Fibroblast of lung (primary cell): ENCODE measurements around the gene CORO1C. TPM values are rescaled to one million over a fixed set of nuclear protein-coding genes. Genes with fewer than 3 reads are reported as not detected.
A peak's percentile ranks its signal among the peaks of the same experiment; 100 is the strongest.

Experiments
- DNase-seq, 2 donors: peaks; one replicate each; pipeline versions ENCODE4 v3.0.0 to v3.0.0-alpha.2; 2010; ENCODE audit warnings: low read depth in 2 of 2
- H2AFZ ChIP-seq: 2 replicates; pipeline ENCODE4 v1.5.1; 2012; ENCODE audit warnings: low read length, control low read depth, inconsistent platforms
- H3K27ac ChIP-seq: 2 replicates; pipeline ENCODE4 v1.5.1; 2011; ENCODE audit warnings: low read length, control low read depth; ENCODE audit not compliant: insufficient read depth
- H3K27me3 ChIP-seq: 2 replicates; pipeline ENCODE4 v1.5.1; 2011; ENCODE audit warnings: mild to moderate bottlenecking, low read length; ENCODE audit not compliant: control insufficient read depth, insufficient read depth
- H3K36me3 ChIP-seq: 2 replicates; pipeline ENCODE4 v1.5.1; 2011; ENCODE audit warnings: low read length; ENCODE audit not compliant: control insufficient read depth, insufficient read depth
- H3K4me1 ChIP-seq: 2 replicates; pipeline ENCODE4 v1.5.1; 2011; ENCODE audit warnings: low read length; ENCODE audit not compliant: control insufficient read depth, insufficient read depth; ENCODE audit errors: extremely low read depth
- H3K4me2 ChIP-seq: 2 replicates; pipeline ENCODE4 v1.5.1; 2011; ENCODE audit warnings: low read length, control low read depth; ENCODE audit not compliant: insufficient read depth; ENCODE audit errors: extremely low read depth
- H3K4me3 ChIP-seq, 4 experiments: fragments of 200-600 bp in 1 of 4; sonication (generic) in 1 of 4; replicated peaks in 1 of 4; 2 replicates each; pipeline ENCODE4 v1.5.1; 2011 to 2016; ENCODE audit warnings: low read length in 4 of 4, low read depth in 3 of 4, mild to moderate bottlenecking in 3 of 4, control low read depth in 2 of 4, inconsistent platforms in 1 of 4, mixed read lengths in 1 of 4; ENCODE audit not compliant: insufficient read depth in 1 of 4; ENCODE audit errors: control extremely low read depth in 1 of 4
- H3K79me2 ChIP-seq: 2 replicates; pipeline ENCODE4 v1.5.1; 2012; ENCODE audit warnings: mild to moderate bottlenecking, low read length, inconsistent platforms; ENCODE audit not compliant: control insufficient read depth, insufficient read depth
- H3K9ac ChIP-seq: 2 replicates; pipeline ENCODE4 v1.5.1; 2011; ENCODE audit warnings: mild to moderate bottlenecking, low read length, control low read depth; ENCODE audit not compliant: insufficient read depth
- H3K9me3 ChIP-seq: 2 replicates; pipeline ENCODE4 v1.5.1; 2012; ENCODE audit warnings: low read depth, low read length; ENCODE audit not compliant: control insufficient read depth, insufficient read depth
- H4K20me1 ChIP-seq: 2 replicates; pipeline ENCODE4 v1.5.1; 2011; ENCODE audit warnings: low read length; ENCODE audit not compliant: control insufficient read depth, insufficient read depth; ENCODE audit errors: extremely low read depth
- CTCF ChIP-seq, 2 donors: IDR thresholded peaks in 1 of 2; conservative IDR thresholded peaks in 1 of 2; 1 replicate in 1 of 2; 2 replicates in 1 of 2; pipeline ENCODE4 v1.5.1; 2011 to 2012; ENCODE audit warnings: low read length in 2 of 2, control low read depth in 1 of 2, inconsistent platforms in 1 of 2, low read depth in 1 of 2, mild to moderate bottlenecking in 1 of 2
- EZH2 ChIP-seq: IDR thresholded peaks from 2 replicates; pipeline ENCODE4 v1.5.1; 2012; ENCODE audit warnings: low read length, control low read depth, mild to moderate bottlenecking; ENCODE audit errors: missing control alignments
- polyA plus RNA-seq, 2 donors: library from polyadenylated mRNA; depleted of rRNA in 1 of 2; stranded (reverse) in 1 of 2; unstranded in 1 of 2; fragments of >200 nt; gene quantifications; 2 replicates each; pipeline ENCODE4 v1.2.1, GENCODE V29; 2011 to 2012; ENCODE audit warnings: missing spikeins in 1 of 2
- total RNA-seq: library from RNA; depleted of rRNA; stranded (reverse); fragments of >200 nt; gene quantifications from 2 replicates; pipeline ENCODE4 v1.2.1, GENCODE V29; 2014

CORO1C gene
- total and polyA plus RNA-seq, 2 donors (not counting 1 experiment from before 2014, with no cell fraction given), result 288 to 542 TPM

GRCh38 chr12:108689314-108690190 lies 41.8 kb downstream of the CORO1C start:
- TF ChIP-seq EZH2 (no peak), CTCF (conservative IDR thresholded peaks at IDR 0.05 in 1 of 2, IDR thresholded peaks at IDR 0.05 in 1 of 2; ENCODE audit: low read depth in 1 of 2, low read length in 2 of 2) (peak in 1 of 2 donors; percentile 14)
- Histone ChIP-seq H3K9me3 (no peaks in the 10 kb centered on the region), H3K9ac (peak overlapping the region; percentile 18), H3K36me3 (peaks cover 3% of the 10 kb centered on the region), H2AFZ (no peak overlapping the region), H3K79me2 (peaks cover 92% of the 10 kb centered on the region), H3K4me3 (peak overlapping the region in 3 of 4 experiments; percentile 25 to 51 (median 50)), H3K27me3 (no peaks in the 10 kb centered on the region), H4K20me1 (peaks cover 3% of the 10 kb centered on the region), H3K27ac (peak overlapping the region; percentile 97), H3K4me1 (peaks cover 52% of the 10 kb centered on the region), H3K4me2 (peak overlapping the region; percentile 89)
- peak; percentile 60 to 73 for DNase-seq

DNA sequence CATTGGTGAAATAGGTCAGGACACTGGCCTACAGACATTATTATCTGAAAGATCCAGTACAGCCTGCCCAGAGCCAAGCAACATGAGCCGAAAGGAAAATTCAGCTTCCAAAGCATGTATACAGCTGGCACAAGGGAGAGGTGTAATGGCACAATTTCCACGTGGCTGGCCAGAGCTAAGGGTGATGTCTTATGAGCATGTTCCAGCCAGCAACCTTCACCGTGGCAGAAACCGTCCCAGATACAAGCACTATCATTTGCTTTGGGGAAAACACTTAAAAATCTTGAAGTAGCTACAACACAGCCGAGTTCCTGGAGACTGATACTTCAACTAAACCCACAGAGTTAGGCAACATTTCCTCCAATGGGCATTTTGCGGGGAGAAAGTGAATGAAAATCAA lies 44.5 kb downstream of the CORO1C start:
- peaks cover 37% of the 10 kb centered on the region for H3K4me1 ChIP-seq
- H3K27me3 ChIP-seq, result no peaks in the 10 kb centered on the region
- no peaks in the 10 kb centered on the region for H3K9me3 ChIP-seq
- H3K4me3 ChIP-seq, result no peak overlapping the region
- peaks cover 3% of the 10 kb centered on the region for H3K36me3 ChIP-seq
- no peak for TF ChIP-seq CTCF (conservative IDR thresholded peaks at IDR 0.05 in 1 of 2, IDR thresholded peaks at IDR 0.05 in 1 of 2; ENCODE audit: low read depth in 1 of 2, low read length in 2 of 2)
- no peak for TF ChIP-seq EZH2
- peak overlapping the region; percentile 57 for H3K27ac ChIP-seq
- H3K9ac ChIP-seq, result no peak overlapping the region
- DNase-seq, result no peak
- H3K4me2 ChIP-seq, result peak overlapping the region; percentile 37
- peaks cover 3% of the 10 kb centered on the region for H4K20me1 ChIP-seq
- no peak overlapping the region for H2AFZ ChIP-seq
- peaks cover 92% of the 10 kb centered on the region for H3K79me2 ChIP-seq

- no peaks in the 10 kb centered on the region for H3K9me3 ChIP-seq
- H3K79me2 ChIP-seq, result peaks cover 99% of the 10 kb centered on the region
- no peaks in the 10 kb centered on the region for H3K27me3 ChIP-seq
- DNase-seq, result peak in 1 of 2 donors; percentile 74
- H3K4me3 ChIP-seq, result no peak overlapping the region
- peaks cover 31% of the 10 kb centered on the region for H3K4me1 ChIP-seq
- peak overlapping the region; percentile 21 for H3K27ac ChIP-seq
- peaks cover 3% of the 10 kb centered on the region for H3K36me3 ChIP-seq
- no peak overlapping the region for H3K4me2 ChIP-seq
- no peak overlapping the region for H2AFZ ChIP-seq
- H3K9ac ChIP-seq, result no peak overlapping the region
- TF ChIP-seq CTCF (conservative IDR thresholded peaks at IDR 0.05 in 1 of 2, IDR thresholded peaks at IDR 0.05 in 1 of 2; ENCODE audit: low read depth in 1 of 2, low read length in 2 of 2) (no peak), EZH2 (no peak)
- peaks cover 3% of the 10 kb centered on the region for H4K20me1 ChIP-seq
Observed at GRCh38 chr12:108685469-108686260, 45.7 kb downstream of the CORO1C start.
